Measurements from ENCODE around the gene RAB20.

GRCh38 chr13:110607675-110608224 is 46.2 kb upstream of the RAB20 start:
- no peak for TF ChIP-seq FOXK1 (CRISPR knock-in tag; IDR thresholded peaks at IDR 0.05; ENCODE audit: borderline replicate concordance)
- no peak for TF ChIP-seq MAZ (CRISPR knock-in tag; conservative IDR thresholded peaks at IDR 0.05 in 1 of 2, IDR thresholded peaks at IDR 0.05 in 1 of 2)
